H1 (cell line): ENCODE data around the gene MAGI1. TPM values are rescaled to one million over a fixed set of nuclear protein-coding genes. Genes with fewer than 3 reads are reported as not detected.

Experiments used
- GTF2F1 ChIP-seq: IDR thresholded peaks from 2 replicates; pipeline ENCODE4 v1.6.1; 2012; ENCODE audit warnings: low read depth, low read length, improper control_type of control experiment, borderline replicate concordance
- KDM5A ChIP-seq: fragments of 200-600 bp; IDR thresholded peaks from 2 replicates; pipeline ENCODE4 v1.7.1; 2012; ENCODE audit warnings: mild to moderate bottlenecking, low read length, inconsistent platforms, mixed read lengths
- POLR2AphosphoS5 ChIP-seq: IDR thresholded peaks from 2 replicates; pipeline ENCODE4 v1.6.1; 2011; ENCODE audit warnings: low read depth, low read length
- SAP30 ChIP-seq: fragments of 300-600 bp; sonication (generic); IDR thresholded peaks from 2 replicates; pipeline ENCODE4 v1.7.1; 2012; ENCODE audit warnings: low read length, moderate library complexity, mild to moderate bottlenecking, inconsistent platforms; ENCODE audit not compliant: insufficient read depth, insufficient replicate concordance
- SIN3A ChIP-seq, 2 experiments: IDR thresholded peaks in 1 of 2; conservative IDR thresholded peaks in 1 of 2; 2 replicates each; pipeline ENCODE4 v1.6.1; 2011 to 2012; ENCODE audit warnings: low read length in 2 of 2, improper control_type of control experiment in 1 of 2, low read depth in 1 of 2, mild to moderate bottlenecking in 1 of 2
- polyA plus RNA-seq, 7 experiments: library from polyadenylated mRNA; depleted of rRNA in 3 of 7; stranded (reverse) in 5 of 7; unstranded in 2 of 7; fragments of >200 nt in 5 of 7; fragments of 200-250 nt in 2 of 7; gene quantifications; 1 replicate in 5 of 7; 2 replicates in 1 of 7; 4 replicates in 1 of 7; pipeline versions ENCODE4 v1.2.1 to v1.2.3, GENCODE V29; 2011 to 2013; ENCODE audit warnings: missing spikeins in 2 of 7, mixed read lengths in 2 of 7
- total RNA-seq: library from RNA; stranded (reverse); fragmentation: NEBNext Ultra II Directional; extraction: Animal tissue kit (Norgen Biotek cat#: 25700); gene quantifications from 2 replicates; pipeline ENCODE4 v1.2.1, GENCODE V29; 2021
- TF ChIP-seq, protein P1 (sequence below): fragments of 300-600 bp; sonication (generic); IDR thresholded peaks from 2 replicates; pipeline ENCODE4 v1.7.1; 2012; ENCODE audit warnings: low read length, moderate library complexity, mild to moderate bottlenecking, inconsistent platforms; ENCODE audit not compliant: insufficient replicate concordance

Gene MAGI1
- total and polyA plus RNA-seq, 2 of the 8 experiments (the other 6 are each of a cell fraction or from before 2014, with no cell fraction given), result 19.8 to 78.0 TPM

DNA sequence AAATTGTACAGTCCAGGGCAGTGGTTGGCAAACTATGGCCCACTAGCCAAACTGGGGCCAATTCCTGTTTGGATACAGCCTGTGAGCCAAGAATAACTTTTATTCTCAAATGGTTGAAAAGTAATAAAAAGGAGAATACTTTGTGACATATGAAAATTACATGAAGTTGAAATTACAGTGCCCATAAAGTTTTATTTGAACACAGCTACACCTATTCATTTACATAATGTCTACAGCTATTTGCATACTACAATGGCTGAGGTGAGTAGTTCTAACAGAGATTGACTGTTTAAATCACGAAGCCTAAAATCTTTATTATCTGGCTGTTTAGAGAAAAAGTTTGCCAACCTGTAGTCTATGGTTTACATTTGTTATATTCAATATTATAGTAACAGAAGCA lies 600.1 kb downstream of the MAGI1 start (continued):
- TF ChIP-seq, protein P1, sequence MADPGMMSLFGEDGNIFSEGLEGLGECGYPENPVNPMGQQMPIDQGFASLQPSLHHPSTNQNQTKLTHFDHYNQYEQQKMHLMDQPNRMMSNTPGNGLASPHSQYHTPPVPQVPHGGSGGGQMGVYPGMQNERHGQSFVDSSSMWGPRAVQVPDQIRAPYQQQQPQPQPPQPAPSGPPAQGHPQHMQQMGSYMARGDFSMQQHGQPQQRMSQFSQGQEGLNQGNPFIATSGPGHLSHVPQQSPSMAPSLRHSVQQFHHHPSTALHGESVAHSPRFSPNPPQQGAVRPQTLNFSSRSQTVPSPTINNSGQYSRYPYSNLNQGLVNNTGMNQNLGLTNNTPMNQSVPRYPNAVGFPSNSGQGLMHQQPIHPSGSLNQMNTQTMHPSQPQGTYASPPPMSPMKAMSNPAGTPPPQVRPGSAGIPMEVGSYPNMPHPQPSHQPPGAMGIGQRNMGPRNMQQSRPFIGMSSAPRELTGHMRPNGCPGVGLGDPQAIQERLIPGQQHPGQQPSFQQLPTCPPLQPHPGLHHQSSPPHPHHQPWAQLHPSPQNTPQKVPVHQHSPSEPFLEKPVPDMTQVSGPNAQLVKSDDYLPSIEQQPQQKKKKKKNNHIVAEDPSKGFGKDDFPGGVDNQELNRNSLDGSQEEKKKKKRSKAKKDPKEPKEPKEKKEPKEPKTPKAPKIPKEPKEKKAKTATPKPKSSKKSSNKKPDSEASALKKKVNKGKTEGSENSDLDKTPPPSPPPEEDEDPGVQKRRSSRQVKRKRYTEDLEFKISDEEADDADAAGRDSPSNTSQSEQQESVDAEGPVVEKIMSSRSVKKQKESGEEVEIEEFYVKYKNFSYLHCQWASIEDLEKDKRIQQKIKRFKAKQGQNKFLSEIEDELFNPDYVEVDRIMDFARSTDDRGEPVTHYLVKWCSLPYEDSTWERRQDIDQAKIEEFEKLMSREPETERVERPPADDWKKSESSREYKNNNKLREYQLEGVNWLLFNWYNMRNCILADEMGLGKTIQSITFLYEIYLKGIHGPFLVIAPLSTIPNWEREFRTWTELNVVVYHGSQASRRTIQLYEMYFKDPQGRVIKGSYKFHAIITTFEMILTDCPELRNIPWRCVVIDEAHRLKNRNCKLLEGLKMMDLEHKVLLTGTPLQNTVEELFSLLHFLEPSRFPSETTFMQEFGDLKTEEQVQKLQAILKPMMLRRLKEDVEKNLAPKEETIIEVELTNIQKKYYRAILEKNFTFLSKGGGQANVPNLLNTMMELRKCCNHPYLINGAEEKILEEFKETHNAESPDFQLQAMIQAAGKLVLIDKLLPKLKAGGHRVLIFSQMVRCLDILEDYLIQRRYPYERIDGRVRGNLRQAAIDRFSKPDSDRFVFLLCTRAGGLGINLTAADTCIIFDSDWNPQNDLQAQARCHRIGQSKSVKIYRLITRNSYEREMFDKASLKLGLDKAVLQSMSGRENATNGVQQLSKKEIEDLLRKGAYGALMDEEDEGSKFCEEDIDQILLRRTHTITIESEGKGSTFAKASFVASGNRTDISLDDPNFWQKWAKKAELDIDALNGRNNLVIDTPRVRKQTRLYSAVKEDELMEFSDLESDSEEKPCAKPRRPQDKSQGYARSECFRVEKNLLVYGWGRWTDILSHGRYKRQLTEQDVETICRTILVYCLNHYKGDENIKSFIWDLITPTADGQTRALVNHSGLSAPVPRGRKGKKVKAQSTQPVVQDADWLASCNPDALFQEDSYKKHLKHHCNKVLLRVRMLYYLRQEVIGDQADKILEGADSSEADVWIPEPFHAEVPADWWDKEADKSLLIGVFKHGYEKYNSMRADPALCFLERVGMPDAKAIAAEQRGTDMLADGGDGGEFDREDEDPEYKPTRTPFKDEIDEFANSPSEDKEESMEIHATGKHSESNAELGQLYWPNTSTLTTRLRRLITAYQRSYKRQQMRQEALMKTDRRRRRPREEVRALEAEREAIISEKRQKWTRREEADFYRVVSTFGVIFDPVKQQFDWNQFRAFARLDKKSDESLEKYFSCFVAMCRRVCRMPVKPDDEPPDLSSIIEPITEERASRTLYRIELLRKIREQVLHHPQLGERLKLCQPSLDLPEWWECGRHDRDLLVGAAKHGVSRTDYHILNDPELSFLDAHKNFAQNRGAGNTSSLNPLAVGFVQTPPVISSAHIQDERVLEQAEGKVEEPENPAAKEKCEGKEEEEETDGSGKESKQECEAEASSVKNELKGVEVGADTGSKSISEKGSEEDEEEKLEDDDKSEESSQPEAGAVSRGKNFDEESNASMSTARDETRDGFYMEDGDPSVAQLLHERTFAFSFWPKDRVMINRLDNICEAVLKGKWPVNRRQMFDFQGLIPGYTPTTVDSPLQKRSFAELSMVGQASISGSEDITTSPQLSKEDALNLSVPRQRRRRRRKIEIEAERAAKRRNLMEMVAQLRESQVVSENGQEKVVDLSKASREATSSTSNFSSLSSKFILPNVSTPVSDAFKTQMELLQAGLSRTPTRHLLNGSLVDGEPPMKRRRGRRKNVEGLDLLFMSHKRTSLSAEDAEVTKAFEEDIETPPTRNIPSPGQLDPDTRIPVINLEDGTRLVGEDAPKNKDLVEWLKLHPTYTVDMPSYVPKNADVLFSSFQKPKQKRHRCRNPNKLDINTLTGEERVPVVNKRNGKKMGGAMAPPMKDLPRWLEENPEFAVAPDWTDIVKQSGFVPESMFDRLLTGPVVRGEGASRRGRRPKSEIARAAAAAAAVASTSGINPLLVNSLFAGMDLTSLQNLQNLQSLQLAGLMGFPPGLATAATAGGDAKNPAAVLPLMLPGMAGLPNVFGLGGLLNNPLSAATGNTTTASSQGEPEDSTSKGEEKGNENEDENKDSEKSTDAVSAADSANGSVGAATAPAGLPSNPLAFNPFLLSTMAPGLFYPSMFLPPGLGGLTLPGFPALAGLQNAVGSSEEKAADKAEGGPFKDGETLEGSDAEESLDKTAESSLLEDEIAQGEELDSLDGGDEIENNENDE, result no peak
- TF ChIP-seq POLR2AphosphoS5 (no peak), SAP30 (no peak), GTF2F1 (no peak), KDM5A (no peak), SIN3A (conservative IDR thresholded peaks at IDR 0.05 in 1 of 2, IDR thresholded peaks at IDR 0.05 in 1 of 2; ENCODE audit: low read depth in 1 of 2, low read length in 2 of 2) (no peak)
- TF ChIP-seq, all 59 proteins: peak for 0
